HEK293 (cell line): ENCODE results near the gene APCDD1L.

Experiments
- CTCF ChIA-PET: fragments of 350-600 bp; formaldehyde crosslinking; extraction: SDS; loops from one replicate; lab custom pipeline; 2021; ENCODE audit warnings: antibody characterized with exemption; lab: Yijun Ruan, JAX
- POLR2A ChIA-PET: fragments of 300-600 bp; formaldehyde crosslinking; extraction: SDS; loops from one replicate; lab custom pipeline; 2020; ENCODE audit warnings: antibody characterized with exemption, inconsistent platforms; lab: Yijun Ruan, JAX
- H3K27ac ChIP-seq: fragments of 200-500 bp; sonication (Bioruptor generic); 2 replicates; pipeline ENCODE4 v1.5.1; 2014; ENCODE audit warnings: low read depth, low read length, control low read depth, inconsistent platforms; ENCODE audit errors: extremely low read depth
- H3K36me3 ChIP-seq, 2 experiments: fragments of 200-500 bp in 1 of 2; sonication (Bioruptor generic) in 1 of 2; 1 replicate in 1 of 2; 2 replicates in 1 of 2; pipeline ENCODE4 v1.5.1; 2014 to 2017; ENCODE audit warnings: inconsistent platforms in 2 of 2, low read length in 2 of 2; ENCODE audit not compliant: control insufficient read depth in 2 of 2, insufficient read depth in 1 of 2
- H3K4me1 ChIP-seq: fragments of 200-500 bp; sonication (Bioruptor generic); 2 replicates; pipeline ENCODE4 v1.5.1; 2014; ENCODE audit warnings: mild to moderate bottlenecking, low read length, inconsistent platforms; ENCODE audit not compliant: control insufficient read depth, insufficient read depth
- H3K4me3 ChIP-seq: 2 replicates; pipeline ENCODE4 v1.5.1; 2011; ENCODE audit warnings: low read depth, mild to moderate bottlenecking, control low read depth, low read length, moderate library complexity
- H3K9me3 ChIP-seq: fragments of 200-500 bp; sonication (Bioruptor generic); 2 replicates; pipeline ENCODE4 v1.5.1; 2014; ENCODE audit warnings: low read depth, low read length, inconsistent platforms; ENCODE audit not compliant: control insufficient read depth, insufficient read depth
- GLI4 ChIP-seq: fragments of 450-650 bp; formaldehyde crosslinking; IDR thresholded peaks from 2 replicates; pipeline ENCODE4 v1.5.1; 2016; ENCODE audit warnings: missing biosample characterization, missing genetic modification characterization
- HIC1 ChIP-seq: fragments of 450-650 bp; formaldehyde crosslinking; IDR thresholded peaks from 2 replicates; pipeline ENCODE4 v1.5.1; 2016; ENCODE audit warnings: missing biosample characterization, missing genetic modification characterization
- MEIS1 ChIP-seq: sonication (generic); formaldehyde crosslinking; IDR thresholded peaks from 2 replicates; pipeline ENCODE4 v1.8.1; 2022; ENCODE audit warnings: missing genetic modification reagents, mild to moderate bottlenecking, borderline replicate concordance
- OSR2 ChIP-seq: fragments of 450-650 bp; formaldehyde crosslinking; IDR thresholded peaks from 2 replicates; pipeline ENCODE4 v1.5.1; 2016; ENCODE audit warnings: missing biosample characterization, missing genetic modification characterization
- SCRT2 ChIP-seq: fragments of 450-650 bp; formaldehyde crosslinking; IDR thresholded peaks from 2 replicates; pipeline ENCODE4 v1.5.1; 2016; ENCODE audit warnings: missing biosample characterization, missing genetic modification characterization
- ZBTB20 ChIP-seq: fragments of 450-650 bp; formaldehyde crosslinking; IDR thresholded peaks from 2 replicates; pipeline ENCODE4 v1.5.1; 2016; ENCODE audit warnings: missing biosample characterization, missing genetic modification characterization
- ZBTB26 ChIP-seq: fragments of 450-650 bp; formaldehyde crosslinking; optimal IDR thresholded peaks from 2 replicates; pipeline ENCODE3; 2016; ENCODE audit warnings: missing biosample characterization, mild to moderate bottlenecking, missing genetic modification characterization
- ZNF132 ChIP-seq: fragments of 450-650 bp; formaldehyde crosslinking; IDR thresholded peaks from 2 replicates; pipeline ENCODE4 v1.5.1; 2017; ENCODE audit warnings: missing biosample characterization, missing genetic modification characterization, borderline replicate concordance
- ZNF175 ChIP-seq: fragments of 450-650 bp; formaldehyde crosslinking; IDR thresholded peaks from 2 replicates; pipeline ENCODE4 v1.5.1; 2016; ENCODE audit warnings: missing biosample characterization, missing genetic modification characterization
- ZNF19 ChIP-seq: fragments of 450-650 bp; formaldehyde crosslinking; IDR thresholded peaks from 2 replicates; pipeline ENCODE4; 2016; ENCODE audit warnings: missing biosample characterization, missing genetic modification characterization, low read depth
- ZNF324 ChIP-seq: fragments of 450-650 bp; formaldehyde crosslinking; IDR thresholded peaks from 2 replicates; pipeline ENCODE4 v1.5.1; 2016; ENCODE audit warnings: missing biosample characterization, missing genetic modification characterization
- ZNF596 ChIP-seq: fragments of 450-650 bp; IDR thresholded peaks from 2 replicates; pipeline ENCODE4 v1.5.0; 2018; ENCODE audit warnings: missing biosample characterization, mild to moderate bottlenecking, missing genetic modification characterization, moderate library complexity
- ZNF600 ChIP-seq: fragments of 450-650 bp; formaldehyde crosslinking; IDR thresholded peaks from 2 replicates; pipeline ENCODE4 v1.5.1; 2016; ENCODE audit warnings: missing biosample characterization, missing genetic modification characterization
- ZNF664 ChIP-seq: fragments of 450-650 bp; formaldehyde crosslinking; IDR thresholded peaks from 2 replicates; pipeline ENCODE4 v1.5.1; 2016; ENCODE audit warnings: missing biosample characterization, missing genetic modification characterization
- ZSCAN5A ChIP-seq: fragments of 450-650 bp; formaldehyde crosslinking; IDR thresholded peaks from 2 replicates; pipeline ENCODE4 v1.5.1; 2016; ENCODE audit warnings: missing biosample characterization, missing genetic modification characterization
- TF ChIP-seq, protein P1 (sequence below): fragments of 450-650 bp; formaldehyde crosslinking; IDR thresholded peaks from 2 replicates; pipeline ENCODE4 v1.5.1; 2017; ENCODE audit warnings: missing biosample characterization, missing genetic modification characterization

Gene APCDD1L

GRCh38 chr20:58494923-58495622, 20.1 kb downstream of the APCDD1L start (continued):
- TF ChIP-seq HIC1 (tag by site-specific recombination) (no peak), ZNF596 (tag by site-specific recombination) (no peak), ZNF324 (tag by site-specific recombination) (no peak), ZBTB20 (tag by site-specific recombination) (no peak), ZNF664 (tag by site-specific recombination) (no peak), ZSCAN5A (tag by site-specific recombination) (no peak), ZNF19 (tag by site-specific recombination) (no peak), ZBTB26 (tag by site-specific recombination) (no peak), MEIS1 (no peak), ZNF600 (tag by site-specific recombination) (no peak), SCRT2 (tag by site-specific recombination) (no peak), OSR2 (tag by site-specific recombination) (no peak), ZNF132 (tag by site-specific recombination) (no peak), GLI4 (tag by site-specific recombination) (no peak)

GRCh38 chr20:58492795-58493524, 22.2 kb downstream of the APCDD1L start:
- H3K27ac ChIP-seq, result no peak overlapping the region
- H3K4me1 ChIP-seq, result no peaks in the 10 kb centered on the region
- no peaks in the 10 kb centered on the region for H3K9me3 ChIP-seq
- H3K4me3 ChIP-seq, result no peak overlapping the region
- CTCF ChIA-PET, result no interaction called here
- POLR2A ChIA-PET, result no interaction called here
- TF ChIP-seq ZNF175 (no peak), SCRT2 (tag by site-specific recombination) (peak; percentile 59; the same call in 1 of the 2 replicates)
- TF ChIP-seq, protein P1, sequence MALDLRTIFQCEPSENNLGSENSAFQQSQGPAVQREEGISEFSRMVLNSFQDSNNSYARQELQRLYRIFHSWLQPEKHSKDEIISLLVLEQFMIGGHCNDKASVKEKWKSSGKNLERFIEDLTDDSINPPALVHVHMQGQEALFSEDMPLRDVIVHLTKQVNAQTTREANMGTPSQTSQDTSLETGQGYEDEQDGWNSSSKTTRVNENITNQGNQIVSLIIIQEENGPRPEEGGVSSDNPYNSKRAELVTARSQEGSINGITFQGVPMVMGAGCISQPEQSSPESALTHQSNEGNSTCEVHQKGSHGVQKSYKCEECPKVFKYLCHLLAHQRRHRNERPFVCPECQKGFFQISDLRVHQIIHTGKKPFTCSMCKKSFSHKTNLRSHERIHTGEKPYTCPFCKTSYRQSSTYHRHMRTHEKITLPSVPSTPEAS, result peak; percentile 76
- TF ChIP-seq, all 188 proteins: peak for 2
- H3K36me3 ChIP-seq, result no peaks in the 10 kb centered on the region
